ENCODE measurements around the gene SLC22A16.
"Not testable (repeated sequence)": the region's sequence is repeated elsewhere in the genome, so short reads cannot be mapped to it uniquely, and the experiment has no call there.

SLC22A16 gene

DNA sequence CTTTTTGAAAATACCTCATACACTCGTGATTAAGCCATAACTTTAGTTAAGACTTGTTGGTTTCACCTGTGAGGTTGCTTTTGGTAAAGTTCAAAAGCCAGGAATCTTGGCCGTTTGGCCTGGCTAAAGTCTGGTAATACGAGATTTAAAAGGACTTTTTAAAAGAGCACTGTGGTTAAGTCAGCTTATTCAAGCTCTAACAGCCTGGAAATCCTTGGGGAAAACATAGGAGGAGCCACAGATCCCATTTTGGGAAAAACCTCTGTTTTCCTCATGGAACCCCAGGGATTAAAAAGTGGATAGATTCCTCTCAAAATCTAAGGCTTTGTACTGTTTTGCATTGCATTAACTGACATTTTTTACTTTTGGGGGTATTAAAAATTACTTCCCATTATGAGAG, 13.7 kb upstream of the SLC22A16 start:
- no peak overlapping the region for H3K4me3 ChIP-seq (ENCODE audit: low read depth, low read length)
- DNase-seq (ENCODE audit: low read depth), result no peak
- TF ChIP-seq, protein P1, sequence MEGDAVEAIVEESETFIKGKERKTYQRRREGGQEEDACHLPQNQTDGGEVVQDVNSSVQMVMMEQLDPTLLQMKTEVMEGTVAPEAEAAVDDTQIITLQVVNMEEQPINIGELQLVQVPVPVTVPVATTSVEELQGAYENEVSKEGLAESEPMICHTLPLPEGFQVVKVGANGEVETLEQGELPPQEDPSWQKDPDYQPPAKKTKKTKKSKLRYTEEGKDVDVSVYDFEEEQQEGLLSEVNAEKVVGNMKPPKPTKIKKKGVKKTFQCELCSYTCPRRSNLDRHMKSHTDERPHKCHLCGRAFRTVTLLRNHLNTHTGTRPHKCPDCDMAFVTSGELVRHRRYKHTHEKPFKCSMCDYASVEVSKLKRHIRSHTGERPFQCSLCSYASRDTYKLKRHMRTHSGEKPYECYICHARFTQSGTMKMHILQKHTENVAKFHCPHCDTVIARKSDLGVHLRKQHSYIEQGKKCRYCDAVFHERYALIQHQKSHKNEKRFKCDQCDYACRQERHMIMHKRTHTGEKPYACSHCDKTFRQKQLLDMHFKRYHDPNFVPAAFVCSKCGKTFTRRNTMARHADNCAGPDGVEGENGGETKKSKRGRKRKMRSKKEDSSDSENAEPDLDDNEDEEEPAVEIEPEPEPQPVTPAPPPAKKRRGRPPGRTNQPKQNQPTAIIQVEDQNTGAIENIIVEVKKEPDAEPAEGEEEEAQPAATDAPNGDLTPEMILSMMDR (conservative IDR thresholded peaks at IDR 0.05; ENCODE audit: low read depth, low read length), result no peak

GRCh38 chr6:110488606-110489190, 12.3 kb upstream of the SLC22A16 start:
- H3K4me3 ChIP-seq (ENCODE audit: low read depth, low read length), result no peak overlapping the region
- TF ChIP-seq, protein P1 (conservative IDR thresholded peaks at IDR 0.05; ENCODE audit: low read depth, low read length), result no peak
- DNase-seq (ENCODE audit: low read depth), result no peak

- DNase-seq (ENCODE audit: low read depth); H3K4me3 ChIP-seq (ENCODE audit: low read depth, low read length): not testable (repeated sequence)
Measured at GRCh38 chr6:110487968-110488381, 11.6 kb upstream of the SLC22A16 start.

DNA sequence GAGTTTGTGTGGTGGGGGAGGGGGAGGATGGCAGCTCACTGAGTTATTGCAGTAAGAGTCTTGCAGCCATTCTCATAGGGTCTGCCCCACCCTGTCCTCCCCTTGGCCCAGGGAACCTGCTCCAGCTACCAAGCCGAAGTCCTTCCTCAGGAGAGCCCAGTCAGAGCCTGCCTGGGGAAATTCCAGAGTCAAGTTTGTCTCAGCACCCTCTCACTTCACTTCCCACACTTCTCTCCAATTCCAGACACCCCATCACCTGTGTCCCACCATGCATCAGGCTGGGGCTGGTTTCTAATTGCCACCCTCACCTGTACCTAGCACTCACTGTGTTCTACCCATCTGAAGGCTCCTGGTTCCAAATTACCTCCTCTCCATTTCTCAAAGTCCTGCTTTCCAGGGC, 10.3 kb upstream of the SLC22A16 start:
- no peak overlapping the region for H3K4me3 ChIP-seq (ENCODE audit: low read depth, low read length)
- TF ChIP-seq, protein P1 (conservative IDR thresholded peaks at IDR 0.05; ENCODE audit: low read depth, low read length), result no peak
- no peak for DNase-seq (ENCODE audit: low read depth)

DNA sequence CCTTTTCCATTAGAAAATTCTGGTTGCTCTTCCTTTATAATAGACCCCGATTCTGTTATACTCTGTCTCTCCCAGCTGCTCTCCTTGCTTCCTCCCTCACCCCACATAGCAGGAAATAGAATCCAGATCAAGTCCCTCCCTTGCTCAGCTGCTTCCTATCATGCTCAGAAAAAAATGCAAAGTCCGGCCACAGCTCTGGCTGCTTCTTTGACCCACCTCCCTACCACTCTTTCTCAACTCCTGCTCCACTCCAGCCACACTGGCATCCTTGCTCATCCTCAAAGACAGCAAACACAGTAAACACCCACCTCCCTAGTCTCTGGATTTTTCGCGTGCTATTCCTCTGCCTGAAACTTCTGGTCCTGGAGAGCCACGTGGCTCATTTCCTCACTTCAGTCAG, 9.1 kb upstream of the SLC22A16 start:
- DNase-seq (ENCODE audit: low read depth), result peak; percentile 44
- no peak overlapping the region for H3K4me3 ChIP-seq (ENCODE audit: low read depth, low read length)
- TF ChIP-seq, protein P1 (conservative IDR thresholded peaks at IDR 0.05; ENCODE audit: low read depth, low read length), result no peak

DNA sequence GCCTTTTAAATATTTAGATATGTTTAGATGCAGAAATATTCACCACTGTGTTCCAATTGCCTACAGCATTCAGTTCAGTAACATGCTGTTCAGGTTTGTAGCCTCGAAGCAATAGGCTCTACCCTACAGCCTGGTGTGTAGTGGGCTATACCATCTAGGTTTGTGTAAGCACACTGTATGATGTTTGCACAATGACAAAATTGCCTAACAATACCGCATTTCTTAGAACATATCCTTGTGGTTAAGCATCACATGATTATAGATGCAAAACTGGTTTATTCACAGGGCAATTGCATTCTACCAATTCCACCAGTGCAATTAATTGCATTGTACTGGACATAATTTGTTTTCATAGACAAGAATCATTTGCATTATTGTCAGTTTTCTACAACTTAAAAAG, 7.9 kb upstream of the SLC22A16 start:
- peak; percentile 91 for DNase-seq (ENCODE audit: low read depth)

DNA sequence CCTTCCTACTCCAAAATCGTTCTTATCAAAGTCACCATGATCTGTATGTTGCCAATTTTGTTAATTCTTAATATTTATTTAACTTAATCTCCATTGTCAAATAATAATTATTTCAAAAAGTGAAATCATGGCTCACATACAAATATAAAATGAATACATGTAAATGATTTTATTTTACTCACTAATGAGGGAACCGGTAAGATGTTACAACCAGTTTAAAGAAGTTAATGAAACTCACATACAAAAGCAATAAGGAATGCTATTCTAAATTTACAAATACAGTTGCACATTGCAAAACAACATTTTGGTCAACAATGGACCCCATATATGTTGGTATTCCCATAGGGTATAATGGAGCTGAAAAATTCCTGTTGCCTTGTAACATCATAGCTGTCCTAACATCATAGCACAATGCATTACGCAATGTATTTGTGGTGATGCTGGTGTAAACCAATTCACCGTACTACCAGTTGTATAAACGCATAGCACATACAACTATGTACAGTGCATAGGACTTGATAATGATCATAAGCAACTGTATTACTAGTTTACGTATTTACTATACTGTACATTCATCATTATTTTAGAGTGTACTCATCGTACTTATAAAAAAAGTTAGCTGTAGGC, 6.5 kb upstream of the SLC22A16 start:
- H3K4me3 ChIP-seq (ENCODE audit: low read depth, low read length), result no peak overlapping the region
- peak; percentile 21 for DNase-seq (ENCODE audit: low read depth)
- TF ChIP-seq, protein P1 (conservative IDR thresholded peaks at IDR 0.05; ENCODE audit: low read depth, low read length), result no peak

More for the DNA sequence above, 7.9 kb upstream of the SLC22A16 start:
- TF ChIP-seq, protein P1 (conservative IDR thresholded peaks at IDR 0.05; ENCODE audit: low read depth, low read length), result no peak
- no peak overlapping the region for H3K4me3 ChIP-seq (ENCODE audit: low read depth, low read length)

All from choroid plexus epithelial cell (primary cell).